Ectodermal cell (in vitro differentiated cells): Measurements from ENCODE around the gene ITK.
"Not testable (repeated sequence)": the region's sequence is repeated elsewhere in the genome, so short reads cannot be mapped to it uniquely, and the experiment has no call there.

ENCODE experiments used
- H3K27ac ChIP-seq: 2 replicates; pipeline ENCODE4 v1.7.0; 2013; ENCODE audit warnings: mild to moderate bottlenecking, low read depth, low read length; ENCODE audit not compliant: insufficient read depth, poor library complexity, severe bottlenecking
- H3K27me3 ChIP-seq: 2 replicates; pipeline ENCODE4 v1.7.0; 2013; ENCODE audit warnings: mild to moderate bottlenecking, low read length; ENCODE audit not compliant: insufficient read depth, control insufficient read depth, poor library complexity, severe bottlenecking
- H3K36me3 ChIP-seq: one replicate; pipeline ENCODE4 v1.7.0; 2013; ENCODE audit warnings: low read length; ENCODE audit not compliant: control insufficient read depth, insufficient read depth
- H3K4me1 ChIP-seq: one replicate; pipeline ENCODE4 v1.7.0; 2013; ENCODE audit warnings: low read length; ENCODE audit not compliant: control insufficient read depth, insufficient read depth
- H3K4me3 ChIP-seq: 2 replicates; pipeline ENCODE4 v1.7.0; 2013; ENCODE audit warnings: low read depth, low read length, control low read depth; ENCODE audit not compliant: insufficient read depth
- H3K9me3 ChIP-seq: 2 replicates; pipeline ENCODE4 v1.7.0; 2013; ENCODE audit warnings: mild to moderate bottlenecking, low read length, moderate library complexity; ENCODE audit not compliant: control insufficient read depth
- WGBS, 2 experiments: methylation state at CpG; one replicate each; pipeline ENCODE4 v1.1.7; 2013; ENCODE audit warnings: missing lambda C conversion rate in 2 of 2; 5-methylcytosine and 5-hydroxymethylcytosine counted together

The ITK gene

DNA sequence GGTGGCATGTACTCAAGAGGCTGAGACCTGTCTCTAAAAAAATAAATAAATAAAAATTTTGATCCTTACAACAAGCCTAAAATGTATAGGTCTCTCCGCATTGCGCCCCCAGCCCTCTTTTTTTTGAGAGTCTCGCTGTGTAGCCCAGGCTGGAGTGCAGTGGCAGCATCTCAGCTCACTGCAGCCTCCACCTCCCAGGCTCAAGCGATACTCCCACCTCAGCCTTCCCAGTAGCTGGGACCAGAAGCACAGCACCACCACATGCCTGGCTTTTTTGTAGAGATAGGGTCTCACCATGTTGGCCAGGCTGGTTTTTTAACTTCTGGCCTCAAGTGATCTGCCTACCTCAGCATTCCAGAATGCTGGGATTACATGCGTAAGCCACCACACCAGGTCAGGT is 12.4 kb upstream of the ITK start:
- 90 to 98% methylated on average over 5 of the region's 5 CpGs for WGBS, 2 experiments
- H3K4me1 ChIP-seq, result peaks cover 2% of the 10 kb centered on the region

DNA sequence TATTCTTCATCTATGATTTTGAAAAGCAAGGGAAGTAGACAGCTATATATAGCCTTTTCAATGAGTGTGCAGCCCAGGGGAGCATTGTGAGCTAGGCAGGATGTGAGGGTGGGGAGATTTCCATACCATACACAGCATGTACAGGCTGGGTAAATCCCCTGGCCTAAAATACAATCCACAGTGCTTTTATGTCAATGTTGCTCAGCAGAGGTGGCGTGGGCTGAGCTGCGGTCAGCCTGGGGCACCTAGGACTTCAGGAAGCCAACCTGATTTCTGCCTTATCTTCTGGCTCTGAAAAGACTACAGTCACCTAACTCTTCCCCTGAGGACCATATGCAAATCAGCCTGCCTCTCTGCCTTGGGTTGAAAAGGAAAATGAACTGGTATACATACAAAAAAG is 8.2 kb upstream of the ITK start:
- Histone ChIP-seq H3K4me3 (no peak overlapping the region), H3K36me3 (no peaks in the 10 kb centered on the region), H3K9me3 (no peaks in the 10 kb centered on the region), H3K27me3 (no peaks in the 10 kb centered on the region), H3K27ac (no peak overlapping the region), H3K4me1 (no peaks in the 10 kb centered on the region)
- WGBS, 2 experiments, result 89 to 96% methylated on average over 2 of the region's 2 CpGs

More for the DNA sequence above, 12.4 kb upstream of the ITK start:
- no peak overlapping the region for H3K27ac ChIP-seq
- no peak overlapping the region for H3K4me3 ChIP-seq
- no peaks in the 10 kb centered on the region for H3K9me3 ChIP-seq
- H3K36me3 ChIP-seq, result no peaks in the 10 kb centered on the region
- no peaks in the 10 kb centered on the region for H3K27me3 ChIP-seq

DNA sequence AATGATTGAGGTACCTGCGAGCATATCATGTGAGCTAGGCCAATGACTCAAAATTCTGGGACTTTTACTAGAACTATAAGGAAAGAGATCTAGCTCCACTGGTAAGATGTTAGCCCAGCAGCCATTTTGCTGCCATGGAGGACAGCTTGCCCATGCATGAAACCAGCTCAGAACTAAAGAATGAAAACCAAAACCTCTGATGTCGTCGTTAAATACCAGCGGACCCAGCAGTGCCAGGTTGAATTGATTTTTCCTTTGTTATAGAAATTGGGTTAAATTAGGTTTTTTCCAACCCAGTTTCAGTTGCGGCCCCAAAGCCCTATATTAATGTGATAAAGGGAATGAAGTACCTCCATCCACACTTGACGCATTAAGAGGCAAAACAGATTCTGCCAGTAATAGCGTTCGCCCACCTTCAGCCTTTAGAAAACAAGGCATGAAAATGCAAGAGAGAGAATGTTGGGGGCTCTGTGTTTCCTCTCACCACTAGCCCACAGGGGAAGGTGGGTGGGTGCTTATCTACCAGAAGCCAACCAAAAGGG is 5.5 kb upstream of the ITK start:
- H3K27ac ChIP-seq, result no peak overlapping the region
- no peaks in the 10 kb centered on the region for H3K4me1 ChIP-seq
- no peak overlapping the region for H3K4me3 ChIP-seq
- H3K27me3 ChIP-seq, result no peaks in the 10 kb centered on the region
- H3K36me3 ChIP-seq, result no peaks in the 10 kb centered on the region
- WGBS, 2 experiments, result 95 to 100% methylated on average over 8 of the region's 8 CpGs
- no peaks in the 10 kb centered on the region for H3K9me3 ChIP-seq

DNA sequence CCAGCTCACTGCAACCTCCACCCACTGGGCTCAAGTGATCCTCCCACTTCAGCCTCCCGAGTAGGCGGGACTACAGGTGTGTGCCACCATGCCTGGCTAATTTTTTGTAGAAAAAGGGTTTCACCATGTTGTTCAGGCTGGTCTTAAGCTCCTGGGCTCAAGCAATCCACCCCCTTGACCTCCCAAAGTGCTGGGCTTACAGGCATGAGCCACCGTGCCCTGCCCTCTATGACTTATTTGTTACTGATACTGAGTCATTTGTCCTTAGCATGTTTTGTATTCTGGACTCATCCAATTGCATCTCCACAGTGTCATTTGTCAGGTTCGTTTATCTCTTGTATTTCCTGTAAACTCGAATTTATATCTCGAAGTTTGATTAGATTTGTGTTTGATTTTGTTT is 2.7 kb upstream of the ITK start:
- Histone ChIP-seq H3K9me3 (no peaks in the 10 kb centered on the region), H3K36me3 (no peaks in the 10 kb centered on the region), H3K4me1 (no peaks in the 10 kb centered on the region), H3K4me3 (no peak overlapping the region), H3K27me3 (peaks cover 4% of the 10 kb centered on the region), H3K27ac (no peak overlapping the region)
- WGBS, 2 experiments, result 85 to 93% methylated on average over 6 of the region's 6 CpGs

DNA sequence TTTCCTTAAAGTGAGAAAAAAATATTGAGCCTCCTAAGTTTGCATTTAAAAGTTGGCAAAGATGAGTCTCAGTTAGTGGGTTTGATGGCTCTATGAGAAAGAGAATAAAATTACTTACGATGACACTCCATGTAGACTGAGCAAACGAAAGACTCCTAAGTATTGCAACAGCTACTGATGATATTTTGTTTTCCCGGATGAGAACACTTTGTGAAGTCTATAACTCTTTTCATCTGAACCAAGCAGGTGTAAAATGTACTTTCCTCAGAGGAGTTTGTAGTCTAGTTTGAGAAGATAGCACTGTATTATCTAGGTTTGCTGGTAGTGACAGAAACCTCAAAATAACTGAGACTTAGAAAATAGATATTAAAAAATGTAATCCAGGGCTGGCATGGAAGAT is 1.7 kb upstream of the ITK start:
- no peaks in the 10 kb centered on the region for H3K9me3 ChIP-seq
- no peaks in the 10 kb centered on the region for H3K36me3 ChIP-seq
- H3K4me3 ChIP-seq, result no peak overlapping the region
- H3K27ac ChIP-seq, result no peak overlapping the region
- peaks cover 4% of the 10 kb centered on the region for H3K27me3 ChIP-seq
- no peaks in the 10 kb centered on the region for H3K4me1 ChIP-seq
- 89 to 91% methylated on average over 3 of the region's 3 CpGs for WGBS, 2 experiments

DNA sequence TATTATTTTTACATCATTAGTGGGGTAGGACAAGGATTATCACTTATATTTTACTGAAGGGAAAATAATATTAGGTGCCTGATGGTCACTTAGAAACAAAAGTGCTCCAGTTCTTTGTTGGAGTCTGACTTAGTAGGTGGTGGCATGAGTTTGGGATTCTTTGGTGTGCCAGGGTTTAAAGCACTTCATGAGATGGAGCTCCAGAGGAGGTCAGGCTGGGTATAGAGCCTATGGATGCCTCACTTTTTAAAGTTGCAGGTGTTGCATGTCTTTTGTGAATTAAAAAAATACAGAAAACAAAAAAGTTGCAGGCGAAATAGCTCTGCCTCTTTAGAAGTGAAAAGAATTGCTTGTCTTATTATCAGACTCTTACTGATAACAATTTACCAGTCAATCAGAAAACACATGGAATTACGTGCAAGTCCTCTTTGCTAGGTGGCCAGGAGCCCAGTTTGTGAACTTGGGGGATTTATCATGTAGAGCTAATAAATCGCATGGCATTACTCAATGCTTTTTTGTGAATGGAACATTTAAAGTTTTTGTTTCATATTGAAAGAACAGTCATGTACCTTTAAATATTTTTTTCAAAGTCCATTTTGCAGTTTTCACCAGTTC is 1.6 kb downstream of the ITK start:
- no peak overlapping the region for H3K4me3 ChIP-seq
- H3K9me3 ChIP-seq, result no peaks in the 10 kb centered on the region
- no peaks in the 10 kb centered on the region for H3K4me1 ChIP-seq
- no peaks in the 10 kb centered on the region for H3K36me3 ChIP-seq
- no peak overlapping the region for H3K27ac ChIP-seq
- peaks cover 16% of the 10 kb centered on the region for H3K27me3 ChIP-seq
- WGBS, 2 experiments, result 93 to 96% methylated on average over 3 of the region's 3 CpGs

DNA sequence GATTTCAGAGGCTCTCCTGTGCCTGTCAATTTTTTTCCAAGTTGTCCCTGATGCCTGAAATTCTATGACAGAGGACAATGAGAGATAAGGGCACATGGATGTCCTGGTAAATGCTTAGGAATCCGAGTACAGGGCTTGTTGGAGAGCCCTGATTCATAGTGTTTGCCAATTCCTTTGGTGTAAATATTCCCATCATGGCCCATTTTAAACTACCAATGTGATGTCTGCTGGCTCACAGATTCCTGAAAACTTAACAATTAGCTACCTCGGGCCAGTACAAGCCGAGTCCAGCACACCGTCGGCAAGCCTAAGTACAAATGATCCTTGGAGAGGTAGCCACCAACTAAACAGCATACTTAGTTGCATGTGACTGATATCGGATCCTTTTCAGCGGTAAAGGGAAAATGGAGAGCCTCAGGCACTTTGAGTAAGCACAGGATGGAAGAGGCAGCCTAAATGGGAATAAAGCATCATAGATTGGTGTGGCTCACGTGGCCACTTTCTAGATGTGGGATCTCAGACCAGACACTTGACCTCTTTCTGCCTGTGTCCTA is 3.6 kb downstream of the ITK start:
- H3K36me3 ChIP-seq, result no peaks in the 10 kb centered on the region
- H3K9me3 ChIP-seq, result no peaks in the 10 kb centered on the region
- H3K4me1 ChIP-seq, result no peaks in the 10 kb centered on the region
- WGBS, 2 experiments, result 94 to 95% methylated on average over 8 of the region's 8 CpGs
- H3K27ac ChIP-seq, result no peak overlapping the region
- H3K27me3 ChIP-seq, result peaks cover 36% of the 10 kb centered on the region
- H3K4me3 ChIP-seq, result no peak overlapping the region

DNA sequence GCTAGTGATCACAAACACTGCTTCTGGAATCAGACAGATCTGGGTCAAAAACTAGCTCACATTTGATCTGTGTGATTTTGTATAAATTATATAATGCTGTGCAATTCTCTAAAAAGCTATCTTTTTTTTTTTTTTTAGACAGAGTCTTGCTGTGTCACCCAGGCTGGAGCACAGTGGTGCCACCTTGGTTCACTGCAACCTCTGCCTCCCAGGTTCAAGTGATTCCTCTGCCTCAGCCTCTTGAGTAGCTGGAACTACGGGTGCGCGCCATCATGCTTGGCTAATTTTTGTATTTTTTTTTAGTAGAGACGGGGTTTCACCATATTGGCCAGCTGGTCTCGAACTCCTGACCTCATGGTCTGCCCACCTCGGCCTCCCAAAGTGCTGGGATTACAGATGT is 4.5 kb downstream of the ITK start:
- H3K9me3 ChIP-seq, H3K36me3 ChIP-seq, H3K27ac ChIP-seq, H3K4me3 ChIP-seq, H3K4me1 ChIP-seq: not testable (repeated sequence)
- peaks cover 39% of the 10 kb centered on the region for H3K27me3 ChIP-seq
- 93 to 97% methylated on average over 6 of the region's 6 CpGs for WGBS, 2 experiments

DNA sequence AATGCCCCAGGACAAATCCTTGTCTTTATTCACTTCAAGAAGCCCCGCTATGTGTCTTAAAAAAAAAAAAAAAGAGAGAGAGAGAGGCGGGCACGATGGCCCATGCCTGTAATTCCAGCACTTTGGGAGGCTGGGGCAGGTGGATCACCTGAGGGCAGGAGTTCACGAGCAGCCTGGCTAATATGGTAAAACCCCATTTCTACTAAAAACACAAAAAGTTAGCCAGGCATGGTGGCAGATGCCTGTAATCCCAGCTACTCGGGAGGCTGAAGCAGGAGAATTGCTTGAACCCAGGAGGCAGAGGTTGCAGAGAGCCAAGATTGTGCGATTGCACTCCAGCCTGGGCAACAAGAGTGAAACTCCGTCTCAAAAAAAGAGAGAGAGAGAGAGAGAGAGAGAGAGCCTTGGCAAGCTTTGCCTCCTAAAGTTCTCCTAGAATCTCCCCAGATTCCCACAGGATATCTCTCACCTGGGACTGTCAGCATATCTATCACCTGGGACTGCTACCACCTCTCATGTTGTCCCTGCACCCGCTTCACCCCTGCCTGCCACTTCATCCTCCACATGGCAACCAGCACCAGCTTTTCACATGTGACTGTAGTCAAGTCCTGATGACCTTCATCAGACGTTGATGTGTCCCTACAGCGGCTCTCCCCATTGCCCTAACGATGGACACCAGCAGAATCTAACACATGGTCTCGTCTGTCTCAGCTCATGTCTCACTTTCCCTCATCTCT is 5.8 kb downstream of the ITK start:
- Histone ChIP-seq H3K27me3 (peaks cover 39% of the 10 kb centered on the region), H3K4me1 (no peaks in the 10 kb centered on the region), H3K4me3 (no peak overlapping the region), H3K36me3 (no peaks in the 10 kb centered on the region), H3K9me3 (no peaks in the 10 kb centered on the region), H3K27ac (no peak overlapping the region)
- WGBS, 2 experiments, result 88 to 91% methylated on average over 10 to 11 of the region's 12 CpGs

DNA sequence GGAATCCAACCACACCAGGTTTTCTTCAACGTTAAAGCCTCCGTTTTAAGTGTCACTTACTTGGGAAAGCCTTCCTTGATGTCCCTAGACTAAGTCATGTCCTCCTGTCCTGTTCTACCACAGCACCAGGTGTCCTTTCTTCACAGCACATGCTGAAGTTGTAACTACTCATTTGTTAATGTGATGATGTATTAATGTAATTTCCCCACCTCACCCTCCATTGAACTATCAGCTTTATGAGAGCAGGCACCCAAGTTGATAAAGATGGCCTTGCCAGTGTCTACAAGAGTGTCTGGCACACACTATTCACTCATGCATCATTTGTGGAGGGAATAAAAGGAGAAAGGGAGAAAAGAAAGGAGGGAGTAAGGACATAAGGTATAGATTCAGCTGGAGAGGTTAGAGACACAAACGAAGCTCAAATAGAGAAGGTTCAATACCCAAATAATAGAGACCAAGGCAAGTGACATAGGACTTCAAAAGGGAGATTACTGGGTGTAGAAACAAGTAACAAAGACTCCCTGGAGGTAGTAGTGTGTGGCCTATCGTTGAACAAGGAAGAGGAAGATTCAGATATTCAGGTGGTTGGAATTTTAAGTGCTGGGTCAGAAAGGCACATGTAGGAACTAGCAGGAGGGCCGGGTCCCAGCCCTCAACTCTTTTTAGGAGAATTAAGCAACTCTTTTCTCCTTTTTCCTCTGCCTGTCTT is 6.6 kb downstream of the ITK start:
- WGBS, 2 experiments, result 48 to 50% methylated on average over 5 of the region's 5 CpGs

More for the DNA sequence above, 6.6 kb downstream of the ITK start:
- Histone ChIP-seq H3K4me1 (no peaks in the 10 kb centered on the region), H3K27ac (no peak overlapping the region), H3K27me3 (peaks cover 36% of the 10 kb centered on the region), H3K36me3 (no peaks in the 10 kb centered on the region), H3K4me3 (no peak overlapping the region), H3K9me3 (no peaks in the 10 kb centered on the region)
